Measurements from ENCODE around the gene LRRC45.

LRRC45 gene

DNA sequence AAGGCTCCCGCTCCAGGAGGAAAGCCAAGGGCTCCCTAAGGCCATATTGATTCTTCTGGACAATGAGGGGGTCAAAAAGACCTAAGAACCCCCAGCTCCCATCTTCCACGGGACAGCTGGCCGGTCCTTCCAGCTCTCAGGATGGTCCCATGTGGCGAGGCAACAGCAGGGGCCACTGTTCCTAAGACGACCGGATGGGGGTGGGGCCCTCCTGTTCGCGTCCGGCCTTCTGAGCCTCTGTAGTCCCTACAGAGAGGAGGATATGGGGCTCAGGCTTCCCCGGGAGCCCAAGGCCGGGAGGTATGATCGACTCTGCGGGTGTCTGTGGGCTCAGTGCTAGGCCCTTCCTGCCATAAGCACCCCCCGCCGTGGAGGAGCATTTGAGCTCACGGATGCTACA is 20.4 kb downstream of the LRRC45 start:
- DNase-seq = peak; percentile 69
- no peaks in the 10 kb centered on the region for H3K27me3 ChIP-seq (ENCODE audit: insufficient read depth, low read depth, severe bottlenecking)
- H3K36me3 ChIP-seq = peaks cover 18% of the 10 kb centered on the region
- TF ChIP-seq, protein P1, sequence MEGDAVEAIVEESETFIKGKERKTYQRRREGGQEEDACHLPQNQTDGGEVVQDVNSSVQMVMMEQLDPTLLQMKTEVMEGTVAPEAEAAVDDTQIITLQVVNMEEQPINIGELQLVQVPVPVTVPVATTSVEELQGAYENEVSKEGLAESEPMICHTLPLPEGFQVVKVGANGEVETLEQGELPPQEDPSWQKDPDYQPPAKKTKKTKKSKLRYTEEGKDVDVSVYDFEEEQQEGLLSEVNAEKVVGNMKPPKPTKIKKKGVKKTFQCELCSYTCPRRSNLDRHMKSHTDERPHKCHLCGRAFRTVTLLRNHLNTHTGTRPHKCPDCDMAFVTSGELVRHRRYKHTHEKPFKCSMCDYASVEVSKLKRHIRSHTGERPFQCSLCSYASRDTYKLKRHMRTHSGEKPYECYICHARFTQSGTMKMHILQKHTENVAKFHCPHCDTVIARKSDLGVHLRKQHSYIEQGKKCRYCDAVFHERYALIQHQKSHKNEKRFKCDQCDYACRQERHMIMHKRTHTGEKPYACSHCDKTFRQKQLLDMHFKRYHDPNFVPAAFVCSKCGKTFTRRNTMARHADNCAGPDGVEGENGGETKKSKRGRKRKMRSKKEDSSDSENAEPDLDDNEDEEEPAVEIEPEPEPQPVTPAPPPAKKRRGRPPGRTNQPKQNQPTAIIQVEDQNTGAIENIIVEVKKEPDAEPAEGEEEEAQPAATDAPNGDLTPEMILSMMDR (IDR thresholded peaks at IDR 0.05; ENCODE audit: low read depth, low read length) = no peak
- H3K9me3 ChIP-seq (ENCODE audit: severe bottlenecking) = no peaks in the 10 kb centered on the region
- peak overlapping the region; percentile 5; the same call in 1 of the 2 replicates for H3K27ac ChIP-seq
- H3K4me3 ChIP-seq (ENCODE audit: low read depth, low read length) = no peak overlapping the region

DNA sequence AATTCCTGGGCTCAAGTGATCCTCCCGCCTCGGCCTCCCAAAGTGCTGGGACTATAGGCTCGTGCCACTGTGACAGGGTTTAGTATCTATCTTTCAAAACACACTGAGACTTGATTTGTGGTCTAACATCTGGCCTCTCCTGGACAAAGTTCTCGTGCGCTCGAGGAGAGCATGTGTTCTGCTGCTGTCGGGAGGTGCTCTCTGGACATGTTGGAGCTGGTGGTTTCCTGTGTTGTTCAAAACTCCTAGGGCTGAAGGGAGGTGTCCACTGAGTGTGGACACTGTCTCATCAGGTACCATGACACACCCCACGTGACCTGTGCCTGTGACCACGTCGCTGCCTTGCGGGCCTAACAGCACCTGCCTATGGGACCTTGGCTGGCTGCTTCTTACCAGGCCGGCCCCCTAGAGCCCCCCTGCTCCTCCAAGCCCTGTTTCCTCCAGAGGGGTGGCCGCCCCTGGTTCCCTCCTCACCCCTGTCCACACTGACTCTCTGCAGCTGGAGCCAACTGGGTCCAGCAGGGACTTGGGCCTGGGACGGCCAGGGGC is 22.9 kb downstream of the LRRC45 start:
- Histone ChIP-seq H3K27me3 (ENCODE audit: insufficient read depth, low read depth, severe bottlenecking) (no peaks in the 10 kb centered on the region), H3K4me3 (ENCODE audit: low read depth, low read length) (no peak overlapping the region), H3K27ac (no peak overlapping the region), H3K9me3 (ENCODE audit: severe bottlenecking) (no peaks in the 10 kb centered on the region), H3K36me3 (peaks cover 39% of the 10 kb centered on the region)
- TF ChIP-seq, protein P1 (IDR thresholded peaks at IDR 0.05; ENCODE audit: low read depth, low read length) = no peak
- no peak for DNase-seq

DNA sequence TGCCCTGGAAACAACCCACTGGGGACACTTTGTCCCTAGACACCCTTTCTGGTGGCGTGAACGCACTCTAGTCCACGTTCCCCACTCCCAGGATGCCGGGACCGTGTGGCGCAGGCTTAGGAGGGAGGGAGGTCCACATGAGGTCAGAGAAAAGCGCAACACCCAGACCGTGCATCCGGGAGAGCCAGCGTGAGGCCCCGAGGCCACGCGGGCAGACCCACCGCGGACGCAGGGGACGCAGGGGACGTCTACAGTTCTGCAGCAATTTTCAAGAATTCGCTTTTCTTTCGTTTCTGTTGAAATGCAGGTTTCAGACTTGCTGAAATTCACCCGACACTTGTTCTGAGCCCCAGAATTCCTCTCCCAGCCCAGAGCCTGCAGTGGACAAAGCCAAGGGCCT is 23.8 kb downstream of the LRRC45 start:
- Histone ChIP-seq H3K36me3 (peaks cover 39% of the 10 kb centered on the region), H3K27ac (no peak overlapping the region), H3K4me3 (ENCODE audit: low read depth, low read length) (no peak overlapping the region), H3K27me3 (ENCODE audit: insufficient read depth, low read depth, severe bottlenecking) (no peaks in the 10 kb centered on the region), H3K9me3 (ENCODE audit: severe bottlenecking) (no peaks in the 10 kb centered on the region)
- TF ChIP-seq, protein P1 (IDR thresholded peaks at IDR 0.05; ENCODE audit: low read depth, low read length) = no peak
- DNase-seq = no peak

DNA sequence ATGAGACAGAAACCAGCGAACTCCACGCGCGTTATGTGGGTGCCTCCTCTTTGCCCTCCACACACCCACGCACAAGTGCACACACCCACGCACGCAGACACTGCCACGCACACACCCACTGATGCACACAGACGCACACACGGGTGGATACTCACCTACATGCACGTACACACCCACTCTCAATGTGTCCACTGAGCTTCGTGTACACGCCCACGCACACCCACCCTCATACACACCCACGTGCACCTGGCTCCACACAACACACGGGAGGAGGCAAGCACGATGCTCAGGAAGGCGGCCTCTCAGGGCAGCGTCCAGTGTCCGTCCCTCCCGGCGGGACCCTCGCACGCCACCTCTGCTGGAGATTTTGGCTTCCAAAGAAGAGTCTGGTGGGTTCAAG is 24.3 kb downstream of the LRRC45 start:
- no peaks in the 10 kb centered on the region for H3K27me3 ChIP-seq (ENCODE audit: insufficient read depth, low read depth, severe bottlenecking)
- no peak overlapping the region for H3K27ac ChIP-seq
- DNase-seq = no peak
- TF ChIP-seq, protein P1 (IDR thresholded peaks at IDR 0.05; ENCODE audit: low read depth, low read length) = no peak
- H3K36me3 ChIP-seq = peaks cover 39% of the 10 kb centered on the region
- no peaks in the 10 kb centered on the region for H3K9me3 ChIP-seq (ENCODE audit: severe bottlenecking)
- H3K4me3 ChIP-seq (ENCODE audit: low read depth, low read length) = no peak overlapping the region

DNA sequence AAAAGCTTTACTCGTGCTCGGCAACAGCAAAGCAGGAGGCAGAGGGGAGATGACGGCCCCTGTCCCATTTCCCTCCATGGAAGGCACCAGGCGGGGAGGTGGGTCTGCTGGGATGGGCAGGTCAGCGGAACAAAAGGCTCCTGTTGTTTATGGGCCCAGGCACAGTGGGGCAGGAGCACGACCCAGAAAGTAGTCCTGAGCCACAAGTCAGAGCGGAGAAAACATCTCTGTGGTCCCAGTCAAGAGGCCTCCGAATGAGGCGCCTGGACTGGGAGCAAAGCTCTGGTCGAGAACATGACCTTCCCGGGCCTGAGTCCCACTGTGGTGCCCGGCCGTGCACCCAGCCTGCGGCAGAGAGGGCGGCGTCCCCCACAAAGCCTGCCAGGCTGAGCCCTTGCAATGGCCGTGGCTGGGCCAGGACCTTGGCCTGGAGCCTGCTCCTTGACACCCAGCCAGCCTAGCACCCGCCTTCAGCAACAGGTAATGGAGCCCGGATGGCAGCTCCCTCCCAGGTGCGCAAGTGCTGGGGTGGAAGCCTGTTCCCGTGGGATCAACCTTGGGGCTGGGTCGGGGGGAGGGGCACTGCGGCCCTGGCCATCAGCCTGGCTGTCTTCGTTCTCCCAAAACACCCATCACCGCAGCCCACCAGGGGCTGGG is 24.9 kb downstream of the LRRC45 start:
- H3K36me3 ChIP-seq = peaks cover 39% of the 10 kb centered on the region
- H3K4me3 ChIP-seq (ENCODE audit: low read depth, low read length) = no peak overlapping the region
- DNase-seq = no peak
- no peak overlapping the region for H3K27ac ChIP-seq
- no peaks in the 10 kb centered on the region for H3K27me3 ChIP-seq (ENCODE audit: insufficient read depth, low read depth, severe bottlenecking)
- TF ChIP-seq, protein P1 (IDR thresholded peaks at IDR 0.05; ENCODE audit: low read depth, low read length) = no peak
- H3K9me3 ChIP-seq (ENCODE audit: severe bottlenecking) = no peaks in the 10 kb centered on the region

DNA sequence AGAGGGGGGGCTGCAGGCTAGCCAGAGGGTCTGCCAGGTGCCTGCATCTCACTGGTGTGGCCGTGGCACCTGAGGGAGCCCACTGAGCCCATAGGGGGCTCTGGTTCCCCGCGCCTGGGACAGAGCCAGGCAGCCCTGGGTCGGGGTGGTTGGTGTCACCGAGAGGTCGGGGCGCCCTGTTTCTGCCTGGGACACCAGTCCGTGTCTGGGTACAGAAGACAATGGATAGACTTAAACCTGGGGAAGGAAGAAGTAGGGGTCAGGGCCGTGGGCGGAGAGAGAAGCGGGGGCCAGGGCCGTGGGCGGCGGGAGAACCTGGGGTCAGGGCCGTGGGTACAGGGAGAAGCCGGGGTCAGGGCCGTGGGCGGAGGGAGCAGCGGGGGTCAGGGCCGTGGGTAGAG is 25.5 kb downstream of the LRRC45 start:
- H3K27me3 ChIP-seq (ENCODE audit: insufficient read depth, low read depth, severe bottlenecking) = no peaks in the 10 kb centered on the region
- H3K36me3 ChIP-seq = peaks cover 44% of the 10 kb centered on the region
- TF ChIP-seq, protein P1 (IDR thresholded peaks at IDR 0.05; ENCODE audit: low read depth, low read length) = no peak
- H3K4me3 ChIP-seq (ENCODE audit: low read depth, low read length) = no peak overlapping the region
- H3K9me3 ChIP-seq (ENCODE audit: severe bottlenecking) = no peaks in the 10 kb centered on the region
- DNase-seq = no peak
- no peak overlapping the region for H3K27ac ChIP-seq

All from WERI-Rb-1 (cell line).